Measurements from ENCODE around the gene LAMA5. TPM values are rescaled to one million over a fixed set of nuclear protein-coding genes. Genes with fewer than 3 reads are reported as not detected.
A peak's percentile ranks its signal among the peaks of the same experiment; 100 is the strongest.

The LAMA5 gene
- total RNA-seq, 1 donor from 2014 or later: 79.6 TPM

DNA sequence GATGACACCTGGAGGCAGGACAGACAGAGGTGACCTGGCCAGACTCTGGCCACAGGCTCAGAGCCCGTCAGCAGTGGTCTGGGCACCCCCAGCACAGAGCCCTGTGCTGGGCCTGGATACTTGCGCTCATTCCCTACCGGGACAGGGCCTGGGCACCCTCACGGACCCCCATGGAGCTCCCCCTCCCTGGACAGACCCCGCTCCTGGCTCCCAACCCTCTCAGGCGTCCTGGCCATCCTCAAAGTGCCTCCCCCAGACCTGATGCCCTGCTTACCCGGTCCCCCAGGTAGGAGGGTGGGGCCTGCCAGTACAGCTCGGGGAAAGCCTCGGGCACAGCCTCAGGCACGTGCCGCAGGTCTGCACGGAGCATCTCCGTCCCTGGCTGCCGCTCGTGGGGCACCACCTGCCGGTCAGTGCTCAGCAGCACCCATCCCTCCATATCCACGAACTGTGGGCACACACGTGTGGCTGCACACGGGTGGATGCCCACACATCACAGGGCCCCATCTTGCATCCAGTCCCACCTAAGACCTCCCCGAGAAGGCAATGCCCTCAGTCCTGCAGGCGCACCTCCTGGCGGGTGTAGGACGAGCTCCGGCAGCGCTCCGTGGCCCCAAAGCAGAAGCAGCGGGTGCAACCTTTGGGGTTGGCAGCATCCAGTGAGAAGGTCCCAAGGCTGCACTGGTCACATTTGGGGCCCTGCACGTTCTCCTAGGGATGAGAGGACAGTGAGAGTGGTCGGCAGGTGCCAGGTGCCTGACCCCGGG is 40.0 kb downstream of the LAMA5 start:
- intact Hi-C loops (cut with DNase I): no loop called here
- DNase-seq: no peak
- no peak for ATAC-seq (ENCODE audit: poor library complexity)

GRCh38 chr20:62326559-62326958 is 40.6 kb downstream of the LAMA5 start:
- ATAC-seq (ENCODE audit: poor library complexity) (no peak), DNase-seq (no peak)
- intact Hi-C loops (cut with DNase I): no loop called here

DNA sequence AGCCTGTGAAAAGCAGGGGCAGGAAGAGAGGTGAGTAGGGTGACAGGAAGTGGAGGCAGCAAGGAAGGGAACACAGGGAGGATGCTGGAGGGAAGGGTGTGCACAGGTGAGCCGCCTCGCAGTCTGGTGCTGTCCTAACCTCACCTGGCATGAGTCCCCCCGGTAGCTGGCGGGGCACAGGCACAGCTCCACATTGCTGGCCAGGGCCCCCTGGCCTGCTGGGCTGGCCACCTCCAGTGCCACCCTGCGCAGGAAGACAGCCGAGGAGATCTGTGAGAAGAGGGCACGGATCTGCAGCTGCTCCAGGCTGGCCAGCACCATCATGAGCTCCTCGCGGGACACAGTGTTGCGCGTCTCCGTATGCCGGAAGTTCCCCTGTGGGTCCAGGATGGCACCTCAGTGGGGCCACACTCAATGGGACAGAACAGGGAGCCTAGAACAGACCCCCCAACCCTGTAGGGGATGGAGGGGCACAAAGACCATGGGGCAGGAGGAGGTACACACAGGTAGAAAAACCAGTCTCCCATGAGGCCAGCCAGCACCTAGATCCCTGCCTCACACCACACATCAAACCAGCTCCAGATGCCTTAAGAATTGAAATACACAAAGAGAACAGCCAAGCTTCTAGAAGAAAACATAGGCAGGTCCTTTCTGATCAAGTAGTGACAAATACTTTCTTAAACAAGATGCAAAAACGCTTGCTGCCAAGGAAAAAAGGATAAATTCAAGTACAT is 41.8 kb downstream of the LAMA5 start:
- intact Hi-C loops (cut with DNase I): no loop called here
- ATAC-seq (ENCODE audit: poor library complexity) (no peak), DNase-seq (no peak)

DNA sequence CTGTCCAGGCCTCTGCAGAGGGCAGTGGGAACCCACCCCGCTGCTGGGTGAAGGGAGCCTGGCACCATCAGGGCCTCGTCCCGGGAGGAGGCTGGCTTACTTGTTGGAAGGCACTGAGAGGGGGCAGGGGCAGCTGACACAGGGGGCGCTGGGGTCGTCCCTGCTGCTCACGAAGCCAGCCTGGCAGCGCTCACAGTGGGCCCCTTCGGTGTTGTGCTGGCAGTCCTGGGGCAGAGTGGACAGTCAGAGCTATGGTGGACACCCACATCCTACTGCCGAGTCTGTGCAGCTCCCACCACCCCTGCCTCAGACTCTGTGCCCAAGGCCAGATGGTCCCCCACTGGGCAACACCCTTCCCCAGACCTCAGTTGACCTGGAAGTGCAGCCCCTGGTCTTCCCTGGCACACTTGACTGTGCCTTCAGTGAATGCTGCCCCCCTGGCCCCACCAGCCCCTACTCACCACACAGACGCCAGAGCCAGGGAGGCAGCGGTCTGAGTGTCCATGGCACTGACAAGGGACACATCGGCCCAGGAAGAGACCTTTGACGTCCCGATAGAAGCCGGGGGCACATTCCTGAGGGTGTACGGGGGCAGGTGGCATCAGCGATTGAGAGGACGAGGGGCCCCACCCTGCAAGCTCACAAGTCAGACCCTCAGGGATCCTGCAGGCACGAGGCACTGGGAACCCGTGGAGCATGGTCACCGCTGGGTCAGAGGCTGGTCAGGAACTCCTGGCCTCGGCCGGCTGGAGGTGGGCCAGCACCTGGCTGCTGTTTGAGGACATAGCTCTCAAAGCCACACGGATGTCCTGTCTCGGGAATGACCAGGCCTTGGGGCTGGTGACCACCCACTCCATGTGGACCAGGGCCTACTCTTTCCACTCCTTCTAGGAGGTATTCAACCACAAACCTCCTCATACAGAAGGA is 42.9 kb downstream of the LAMA5 start:
- DNase-seq (no peak), ATAC-seq (ENCODE audit: poor library complexity) (no peak)
- intact Hi-C loops (cut with DNase I): no loop called here

DNA sequence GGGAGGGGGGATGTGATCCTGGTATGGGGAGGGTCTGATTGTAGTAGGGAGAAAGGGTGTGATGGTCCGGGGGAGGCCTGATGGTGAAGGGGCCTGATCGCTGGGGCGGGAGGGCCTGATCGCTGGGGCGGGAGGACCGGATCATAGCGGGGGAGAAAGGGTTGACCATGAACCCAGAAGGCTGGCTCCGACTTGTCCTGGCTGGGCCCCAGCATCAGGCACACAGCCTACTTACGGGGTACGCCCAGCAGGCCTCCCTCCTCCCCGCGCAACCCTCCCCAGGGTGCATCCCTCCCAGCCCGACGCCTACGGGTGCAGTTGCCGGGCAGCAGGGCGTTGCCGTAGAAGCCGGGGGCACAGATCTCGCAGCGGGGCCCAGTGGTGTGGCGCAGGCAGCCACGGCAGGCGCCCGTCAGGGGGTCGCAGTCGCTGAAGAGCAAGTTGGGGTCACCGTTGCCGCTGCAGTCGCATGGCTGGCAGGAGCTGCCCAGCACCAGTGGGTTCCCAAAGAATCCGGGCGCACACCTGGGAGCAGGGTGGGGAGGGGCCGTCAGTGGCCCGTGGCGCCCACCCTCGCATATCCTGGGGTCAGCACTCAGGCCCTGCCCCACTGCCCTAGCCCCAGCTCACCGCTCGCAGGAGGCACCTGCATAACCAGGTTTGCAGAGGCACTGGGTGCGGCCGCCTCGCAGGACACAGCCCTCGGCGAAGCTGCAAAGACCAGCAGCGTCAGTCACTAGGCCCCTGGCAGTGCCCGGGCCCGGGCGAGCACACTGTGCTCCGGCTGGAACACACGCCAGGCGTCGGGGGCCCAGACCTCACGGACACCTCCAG is 43.7 kb downstream of the LAMA5 start:
- no peak for ATAC-seq (ENCODE audit: poor library complexity)

GRCh38 chr20:62322492-62323041 is 44.5 kb downstream of the LAMA5 start:
- intact Hi-C loops (cut with DNase I): no loop called here
- ATAC-seq (ENCODE audit: poor library complexity): no peak
- no peak for DNase-seq

More for the DNA sequence above, 43.7 kb downstream of the LAMA5 start:
- no peak for DNase-seq
- intact Hi-C loops (cut with DNase I): no loop called here

DNA sequence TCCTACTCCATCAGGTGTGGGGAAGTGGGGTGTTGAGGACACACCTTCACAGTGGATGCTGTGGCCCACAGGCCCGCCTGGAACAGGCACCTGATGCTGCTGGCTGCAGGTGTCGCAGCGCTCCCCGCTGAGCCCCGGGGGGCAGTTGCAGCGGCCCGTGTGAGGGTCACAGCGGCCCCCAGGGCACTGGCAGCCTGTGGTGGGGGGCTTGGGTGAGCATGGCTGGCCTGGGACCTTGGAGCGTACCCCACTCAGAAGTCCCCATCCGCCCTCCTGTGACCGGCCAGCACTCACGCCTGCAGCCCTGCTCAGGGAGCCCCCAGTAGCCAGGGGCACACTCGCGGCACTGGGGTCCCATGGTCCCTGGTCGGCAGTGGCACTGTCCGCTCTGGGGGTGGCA is 45.1 kb downstream of the LAMA5 start:
- intact Hi-C loops (cut with DNase I): no loop called here
- no peak for DNase-seq
- no peak for ATAC-seq (ENCODE audit: poor library complexity)

GRCh38 chr20:62321521-62321948 is 45.6 kb downstream of the LAMA5 start:
- intact Hi-C loops (cut with DNase I): no loop called here
- DNase-seq (no peak), ATAC-seq (ENCODE audit: poor library complexity) (peak; percentile 9)

GRCh38 chr20:62320581-62321354 is 46.3 kb downstream of the LAMA5 start:
- intact Hi-C loops (cut with DNase I): no loop called here
- DNase-seq: no peak

GRCh38 chr20:62319346-62319909 is 47.7 kb downstream of the LAMA5 start:
- DNase-seq: no peak
- intact Hi-C loops (cut with DNase I): no loop called here
- ATAC-seq (ENCODE audit: poor library complexity): no peak

More at GRCh38 chr20:62320581-62321354, 46.3 kb downstream of the LAMA5 start:
- peak; percentile 14 for ATAC-seq (ENCODE audit: poor library complexity)

- intact Hi-C loops (cut with DNase I): no loop called here
These were observed 48.4 kb downstream of the LAMA5 start for GRCh38 chr20:62318400-62319345.

DNA sequence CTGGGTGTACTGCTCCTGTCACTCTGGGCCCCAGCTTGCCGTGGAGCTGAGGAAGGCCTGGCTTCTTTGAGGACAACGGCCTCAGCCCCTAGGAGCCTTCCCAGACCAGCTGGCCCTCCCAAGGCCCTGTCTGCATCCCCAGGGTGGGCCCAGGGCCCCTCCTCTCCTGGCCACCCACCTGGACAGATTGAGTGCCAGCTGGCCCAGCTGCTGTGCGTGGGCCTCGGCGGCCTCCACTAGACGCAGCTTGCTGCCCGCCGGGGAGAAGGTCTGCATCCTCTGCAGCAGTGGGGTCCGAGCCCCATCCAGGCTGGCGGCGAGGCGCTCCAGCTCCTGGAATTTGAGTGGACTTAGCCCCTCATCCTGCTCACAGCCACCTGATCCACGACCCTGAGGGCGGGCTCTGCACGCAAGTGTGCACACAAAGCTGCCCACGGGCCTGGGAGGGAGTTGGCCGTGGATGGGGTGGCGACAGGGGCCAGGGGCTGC is 49.9 kb downstream of the LAMA5 start:
- no peak for ATAC-seq (ENCODE audit: poor library complexity)
- intact Hi-C loops (cut with DNase I): no loop called here

More at GRCh38 chr20:62318400-62319345, 48.4 kb downstream of the LAMA5 start:
- ATAC-seq (ENCODE audit: poor library complexity): no peak
- no peak for DNase-seq

DNA sequence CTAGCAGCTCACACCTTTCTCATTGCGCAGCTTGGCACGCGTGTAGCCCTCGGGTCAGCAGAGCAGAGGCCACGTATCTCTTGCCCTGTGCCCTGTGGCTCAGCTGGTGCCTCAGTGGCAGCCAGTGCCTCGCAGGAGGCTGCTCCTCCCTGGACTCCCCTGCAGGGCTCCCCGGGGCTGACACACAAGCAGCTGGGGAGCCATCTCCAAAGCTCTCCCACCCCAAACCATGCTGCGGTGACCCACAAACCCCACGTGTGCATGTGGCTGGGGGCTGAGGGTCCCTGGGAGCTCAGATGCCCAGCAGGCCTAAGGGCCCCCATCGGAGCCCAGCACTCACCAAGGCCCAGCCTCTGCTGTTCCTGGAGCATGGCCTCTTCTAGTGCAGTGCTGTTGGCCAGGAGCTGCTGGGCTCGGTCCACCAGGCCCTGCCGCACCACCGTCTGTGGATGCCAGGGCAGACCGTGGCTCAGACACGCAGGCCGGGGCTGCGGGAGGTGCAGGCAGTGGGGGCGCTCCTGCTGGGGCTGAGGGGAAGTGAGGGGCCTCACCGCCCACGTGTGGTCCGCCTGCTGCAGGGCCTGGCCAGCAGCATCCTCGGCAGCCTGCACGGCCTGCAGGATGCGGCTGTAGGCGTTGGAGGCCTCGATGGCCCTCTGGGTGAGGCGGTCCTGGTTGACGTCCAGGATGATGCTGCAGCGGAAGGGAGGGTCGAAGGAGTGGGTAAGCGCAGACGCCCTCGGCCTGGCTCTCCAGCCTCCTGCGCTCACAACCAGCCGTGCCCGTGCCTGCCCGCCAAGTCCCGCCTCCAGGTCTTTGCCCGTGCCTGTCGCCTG is 50.6 kb downstream of the LAMA5 start:
- intact Hi-C loops (cut with DNase I): no loop called here
- no peak for ATAC-seq (ENCODE audit: poor library complexity)
- DNase-seq: no peak

More for the DNA sequence above, 49.9 kb downstream of the LAMA5 start:
- no peak for DNase-seq

DNA sequence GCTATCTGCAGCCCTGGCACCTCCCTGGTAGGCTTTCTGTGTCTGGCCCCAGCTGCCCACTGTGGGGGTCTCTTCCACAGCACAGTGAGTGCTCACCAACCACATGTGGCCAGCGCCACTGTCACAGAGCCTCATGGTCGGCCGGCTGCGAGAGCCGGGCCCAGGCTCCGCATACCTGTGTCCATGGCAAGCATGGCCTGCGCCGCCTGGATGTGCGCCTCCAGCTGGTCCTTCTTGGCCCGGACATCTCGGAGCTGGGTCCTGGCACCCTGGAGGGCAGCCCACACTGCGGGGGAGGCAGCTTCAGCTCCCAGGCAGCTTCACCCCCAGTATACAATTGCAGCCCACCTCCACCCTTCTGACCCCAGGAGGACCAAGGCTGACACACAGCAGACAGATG is 51.3 kb downstream of the LAMA5 start:
- DNase-seq (no peak), ATAC-seq (ENCODE audit: poor library complexity) (no peak)
- intact Hi-C loops (cut with DNase I): no loop called here

Data from Right ventricle myocardium superior (tissue), 1 donor.